Measurements from ENCODE around the gene NELL2.

GRCh38 chr12:44460261-44460660, 415.9 kb downstream of the NELL2 start:
- TF ChIP-seq GABPA (tag; conservative IDR thresholded peaks at IDR 0.05; ENCODE audit: low read depth), result no peak
- no peak for TF ChIP-seq KAT7 (CRISPR knock-in tag; IDR thresholded peaks at IDR 0.05; ENCODE audit: borderline replicate concordance)
- no peak for TF ChIP-seq ZNF407 (IDR thresholded peaks at IDR 0.05; ENCODE audit: low read depth)
- TF ChIP-seq CHCHD3 (CRISPR knock-in tag; IDR thresholded peaks at IDR 0.05), result no peak
- no peak for TF ChIP-seq MAZ (CRISPR knock-in tag; conservative IDR thresholded peaks at IDR 0.05 in 1 of 2, IDR thresholded peaks at IDR 0.05 in 1 of 2)

Measured in K562 (cell line).